H1 (cell line): ENCODE measurements around the gene CAPN15. TPM values are rescaled to one million over a fixed set of nuclear protein-coding genes. Genes with fewer than 3 reads are reported as not detected.
A peak's percentile ranks its signal among the peaks of the same experiment; 100 is the strongest.

Source experiments
- CBX5 ChIP-seq: fragments of 300-800, 300-1000 bp; sonication (generic); IDR thresholded peaks from 2 replicates; pipeline ENCODE4 v1.7.1; 2016; ENCODE audit warnings: antibody characterized with exemption, low read length, low read depth
- CHD1 ChIP-seq: IDR thresholded peaks from 2 replicates; pipeline ENCODE4 v1.6.1; 2012; ENCODE audit warnings: low read depth, low read length, improper control_type of control experiment
- EP300 ChIP-seq, 2 experiments: IDR thresholded peaks; 1 replicate in 1 of 2; 2 replicates in 1 of 2; pipeline ENCODE4 v1.6.1; 2011 to 2012; ENCODE audit warnings: low read depth in 2 of 2, low read length in 2 of 2, mild to moderate bottlenecking in 2 of 2, borderline replicate concordance in 1 of 2, inconsistent platforms in 1 of 2, moderate library complexity in 1 of 2
- GTF2F1 ChIP-seq: IDR thresholded peaks from 2 replicates; pipeline ENCODE4 v1.6.1; 2012; ENCODE audit warnings: low read depth, low read length, improper control_type of control experiment, borderline replicate concordance
- polyA plus RNA-seq, 7 experiments: library from polyadenylated mRNA; depleted of rRNA in 3 of 7; stranded (reverse) in 5 of 7; unstranded in 2 of 7; fragments of >200 nt in 5 of 7; fragments of 200-250 nt in 2 of 7; gene quantifications; 1 replicate in 5 of 7; 2 replicates in 1 of 7; 4 replicates in 1 of 7; pipeline versions ENCODE4 v1.2.1 to v1.2.3, GENCODE V29; 2011 to 2013; ENCODE audit warnings: missing spikeins in 2 of 7, mixed read lengths in 2 of 7
- total RNA-seq: library from RNA; stranded (reverse); fragmentation: NEBNext Ultra II Directional; extraction: Animal tissue kit (Norgen Biotek cat#: 25700); gene quantifications from 2 replicates; pipeline ENCODE4 v1.2.1, GENCODE V29; 2021
- TF ChIP-seq, protein P1 (sequence below), 3 experiments: IDR thresholded peaks; 1 replicate in 2 of 3; 2 replicates in 1 of 3; pipeline versions ENCODE4 v1.5.1 to v1.6.1; 2011; ENCODE audit warnings: low read length in 3 of 3, mild to moderate bottlenecking in 3 of 3, inconsistent platforms in 2 of 3, low read depth in 1 of 3, moderate library complexity in 1 of 3; ENCODE audit not compliant: insufficient read depth in 1 of 3; ENCODE audit errors: control extremely low read depth in 1 of 3

Gene CAPN15
- total and polyA plus RNA-seq, 2 of the 8 experiments (the other 6 are each of a cell fraction or from before 2014, with no cell fraction given) = 38.9 to 76.9 TPM

DNA sequence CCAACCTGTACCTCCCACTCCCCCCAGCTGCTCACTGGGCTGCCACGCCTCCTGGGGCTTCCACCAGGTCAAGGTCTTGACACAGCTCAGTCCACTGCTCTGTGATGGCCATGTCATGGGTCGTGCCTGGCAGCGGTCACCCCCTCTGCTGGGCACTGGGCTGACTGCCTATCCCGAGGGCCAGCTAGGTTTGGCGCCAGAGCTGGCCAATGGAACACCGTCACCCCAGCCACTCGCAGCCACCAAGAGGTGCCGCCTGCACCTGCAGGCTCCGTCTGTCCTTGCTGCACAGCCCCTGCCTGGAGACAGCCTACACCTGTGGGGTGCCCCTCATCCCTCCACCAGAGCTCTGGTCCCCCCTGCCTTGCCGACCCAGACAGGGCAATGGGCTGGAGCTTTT is 57.8 kb downstream of the CAPN15 start (continued):
- TF ChIP-seq, protein P1, sequence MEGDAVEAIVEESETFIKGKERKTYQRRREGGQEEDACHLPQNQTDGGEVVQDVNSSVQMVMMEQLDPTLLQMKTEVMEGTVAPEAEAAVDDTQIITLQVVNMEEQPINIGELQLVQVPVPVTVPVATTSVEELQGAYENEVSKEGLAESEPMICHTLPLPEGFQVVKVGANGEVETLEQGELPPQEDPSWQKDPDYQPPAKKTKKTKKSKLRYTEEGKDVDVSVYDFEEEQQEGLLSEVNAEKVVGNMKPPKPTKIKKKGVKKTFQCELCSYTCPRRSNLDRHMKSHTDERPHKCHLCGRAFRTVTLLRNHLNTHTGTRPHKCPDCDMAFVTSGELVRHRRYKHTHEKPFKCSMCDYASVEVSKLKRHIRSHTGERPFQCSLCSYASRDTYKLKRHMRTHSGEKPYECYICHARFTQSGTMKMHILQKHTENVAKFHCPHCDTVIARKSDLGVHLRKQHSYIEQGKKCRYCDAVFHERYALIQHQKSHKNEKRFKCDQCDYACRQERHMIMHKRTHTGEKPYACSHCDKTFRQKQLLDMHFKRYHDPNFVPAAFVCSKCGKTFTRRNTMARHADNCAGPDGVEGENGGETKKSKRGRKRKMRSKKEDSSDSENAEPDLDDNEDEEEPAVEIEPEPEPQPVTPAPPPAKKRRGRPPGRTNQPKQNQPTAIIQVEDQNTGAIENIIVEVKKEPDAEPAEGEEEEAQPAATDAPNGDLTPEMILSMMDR (IDR thresholded peaks at IDR 0.05; ENCODE audit: control extremely low read depth in 1 of 3, insufficient read depth in 1 of 3, low read depth in 1 of 3, low read length in 3 of 3) = peak in 2 of 3 experiments; percentile 19 to 20; a peak in 3 of 4 replicates
- TF ChIP-seq CHD1 (no peak), EP300 (IDR thresholded peaks at IDR 0.05; ENCODE audit: borderline replicate concordance in 1 of 2, low read depth in 2 of 2, low read length in 2 of 2) (no peak), GTF2F1 (no peak), CBX5 (no peak)
